ENCODE data around the gene FERMT3.

The FERMT3 gene

DNA sequence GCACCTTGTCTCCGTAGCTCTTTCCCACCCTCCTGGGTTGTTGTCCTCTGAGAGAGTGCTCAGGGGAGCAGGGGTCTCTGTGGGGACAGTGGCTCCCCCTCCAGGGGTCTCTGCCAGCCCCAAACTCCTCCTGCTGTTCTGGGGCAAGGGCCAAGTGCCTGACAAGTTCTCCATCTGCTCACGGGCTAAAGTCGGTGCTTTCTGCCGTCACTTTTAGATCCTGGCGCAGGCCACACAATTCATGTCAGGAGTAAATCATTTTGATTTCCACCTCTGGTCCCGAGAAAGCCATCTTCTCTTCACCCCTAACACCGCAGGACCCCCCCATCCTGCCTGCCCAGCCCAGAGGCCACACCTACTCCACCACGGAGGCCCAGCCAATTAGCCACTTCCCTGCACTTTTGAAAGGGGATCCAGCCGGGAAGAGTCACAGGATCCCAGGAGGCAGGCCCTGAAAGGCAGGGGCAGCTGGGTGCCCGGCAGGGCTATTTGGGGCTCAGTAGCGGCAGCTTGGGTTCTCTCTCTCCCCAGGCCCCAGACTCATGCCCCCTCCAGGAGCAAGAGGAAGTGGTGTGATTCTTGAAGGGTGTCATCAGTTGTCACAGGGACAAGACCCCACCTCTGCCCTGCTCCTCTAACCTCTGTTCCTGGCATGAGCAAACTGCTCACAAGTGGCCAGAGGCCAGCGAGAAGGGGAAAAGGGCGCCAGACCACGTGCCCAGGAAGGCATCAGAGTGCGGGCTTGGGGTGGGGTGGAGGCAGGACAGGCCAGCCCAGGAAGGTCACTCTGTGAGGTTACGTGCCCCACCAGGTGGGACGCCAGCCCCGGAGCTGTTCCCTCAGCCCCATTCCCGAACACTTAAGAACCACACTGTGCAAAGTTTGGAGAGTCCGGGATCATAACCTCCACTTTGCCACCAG, 41.9 kb upstream of the FERMT3 start:
- Histone ChIP-seq H3K4me3 (ENCODE audit: low read depth, low read length) (peak overlapping the region; percentile 69), H3K9me3 (ENCODE audit: severe bottlenecking) (no peaks in the 10 kb centered on the region), H3K27me3 (ENCODE audit: insufficient read depth, low read depth, severe bottlenecking) (no peaks in the 10 kb centered on the region), H3K36me3 (peaks cover 18% of the 10 kb centered on the region), H3K27ac (peak overlapping the region; percentile 9; the same call in 1 of the 2 replicates)
- DNase-seq = no peak
- TF ChIP-seq, protein P1, sequence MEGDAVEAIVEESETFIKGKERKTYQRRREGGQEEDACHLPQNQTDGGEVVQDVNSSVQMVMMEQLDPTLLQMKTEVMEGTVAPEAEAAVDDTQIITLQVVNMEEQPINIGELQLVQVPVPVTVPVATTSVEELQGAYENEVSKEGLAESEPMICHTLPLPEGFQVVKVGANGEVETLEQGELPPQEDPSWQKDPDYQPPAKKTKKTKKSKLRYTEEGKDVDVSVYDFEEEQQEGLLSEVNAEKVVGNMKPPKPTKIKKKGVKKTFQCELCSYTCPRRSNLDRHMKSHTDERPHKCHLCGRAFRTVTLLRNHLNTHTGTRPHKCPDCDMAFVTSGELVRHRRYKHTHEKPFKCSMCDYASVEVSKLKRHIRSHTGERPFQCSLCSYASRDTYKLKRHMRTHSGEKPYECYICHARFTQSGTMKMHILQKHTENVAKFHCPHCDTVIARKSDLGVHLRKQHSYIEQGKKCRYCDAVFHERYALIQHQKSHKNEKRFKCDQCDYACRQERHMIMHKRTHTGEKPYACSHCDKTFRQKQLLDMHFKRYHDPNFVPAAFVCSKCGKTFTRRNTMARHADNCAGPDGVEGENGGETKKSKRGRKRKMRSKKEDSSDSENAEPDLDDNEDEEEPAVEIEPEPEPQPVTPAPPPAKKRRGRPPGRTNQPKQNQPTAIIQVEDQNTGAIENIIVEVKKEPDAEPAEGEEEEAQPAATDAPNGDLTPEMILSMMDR (IDR thresholded peaks at IDR 0.05; ENCODE audit: low read depth, low read length) = no peak

DNA sequence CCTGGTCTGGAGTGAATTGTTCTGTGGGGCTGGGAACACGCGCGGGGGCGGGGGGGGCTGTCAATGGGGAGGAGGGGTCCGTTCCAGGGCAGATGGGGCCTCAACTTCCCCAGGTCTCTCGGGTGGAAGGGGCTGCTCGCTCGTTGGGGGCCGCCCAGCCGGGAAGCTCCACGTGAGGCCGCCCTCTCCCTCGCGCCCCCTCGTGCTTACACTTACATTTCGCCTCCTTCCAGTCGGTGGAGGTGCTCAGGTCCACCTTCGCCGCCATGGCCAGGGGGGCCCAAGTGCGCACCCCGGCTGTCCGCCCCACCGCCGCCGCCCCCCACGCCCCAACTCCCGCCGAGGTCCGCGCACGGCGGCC, 41.1 kb upstream of the FERMT3 start:
- peak overlapping the region; percentile 79 for H3K27ac ChIP-seq

DNA sequence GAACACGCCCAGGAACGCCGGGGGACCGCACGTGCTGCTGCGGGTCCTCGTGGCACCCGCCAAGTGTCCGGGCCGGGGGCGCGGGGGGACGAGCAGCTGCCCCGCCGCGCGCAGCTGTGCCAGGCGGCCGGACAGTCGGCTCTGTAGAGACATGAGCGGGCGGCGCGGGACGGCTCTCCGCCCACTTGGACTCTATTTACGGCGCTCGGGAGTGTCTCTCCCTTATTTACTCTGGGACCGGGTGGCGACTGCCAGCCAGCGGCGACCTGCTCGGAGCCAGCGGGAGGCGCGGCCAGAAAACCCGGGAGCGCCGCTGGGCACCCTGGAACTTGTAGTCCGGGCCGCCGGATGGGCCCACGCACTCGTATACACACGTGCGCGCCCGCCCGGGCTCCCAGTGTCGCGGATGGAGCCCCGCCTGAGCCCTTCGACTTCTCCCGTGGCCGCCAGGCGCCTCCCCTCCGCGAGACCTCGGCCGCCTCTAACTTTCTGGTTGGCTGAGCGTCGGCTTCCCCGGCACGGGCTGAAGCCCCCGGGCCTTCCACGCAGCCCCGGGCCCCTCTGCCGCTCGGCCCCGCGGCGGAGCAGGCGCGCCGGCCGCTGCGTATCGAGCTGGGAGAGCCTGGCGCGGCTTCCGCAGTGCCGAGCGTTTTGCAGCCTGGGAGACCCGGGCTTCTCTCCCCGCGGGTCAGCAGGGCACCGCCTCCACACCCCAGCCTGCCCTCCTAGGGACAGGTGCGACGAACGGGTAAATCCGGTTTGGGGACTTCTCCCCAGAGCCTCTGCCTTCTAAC, 40.5 kb upstream of the FERMT3 start, which contains the start of gene MACROD1:
Gene MACROD1 (minus strand): TSS at position 272 of the 794 bp plus-strand sequence. CDS start 119 bp downstream, at position 153.
- H3K9me3 ChIP-seq (ENCODE audit: severe bottlenecking) = no peaks in the 10 kb centered on the region
- H3K36me3 ChIP-seq = peaks cover 15% of the 10 kb centered on the region
- DNase-seq = peak; percentile 90
- peak within 1 kb of the TSS; percentile 69 for H3K4me3 ChIP-seq (ENCODE audit: low read depth, low read length)
- TF ChIP-seq, protein P1 (IDR thresholded peaks at IDR 0.05; ENCODE audit: low read depth, low read length) = no peak
- no peaks in the 10 kb centered on the region for H3K27me3 ChIP-seq (ENCODE audit: insufficient read depth, low read depth, severe bottlenecking)
- H3K27ac ChIP-seq = peak within 1 kb of the TSS; percentile 79

More for the DNA sequence above, 41.1 kb upstream of the FERMT3 start:
- H3K36me3 ChIP-seq = peaks cover 18% of the 10 kb centered on the region
- peak overlapping the region; percentile 69 for H3K4me3 ChIP-seq (ENCODE audit: low read depth, low read length)
- TF ChIP-seq, protein P1 (IDR thresholded peaks at IDR 0.05; ENCODE audit: low read depth, low read length) = peak; percentile 40
- no peaks in the 10 kb centered on the region for H3K9me3 ChIP-seq (ENCODE audit: severe bottlenecking)
- DNase-seq = no peak
- no peaks in the 10 kb centered on the region for H3K27me3 ChIP-seq (ENCODE audit: insufficient read depth, low read depth, severe bottlenecking)

DNA sequence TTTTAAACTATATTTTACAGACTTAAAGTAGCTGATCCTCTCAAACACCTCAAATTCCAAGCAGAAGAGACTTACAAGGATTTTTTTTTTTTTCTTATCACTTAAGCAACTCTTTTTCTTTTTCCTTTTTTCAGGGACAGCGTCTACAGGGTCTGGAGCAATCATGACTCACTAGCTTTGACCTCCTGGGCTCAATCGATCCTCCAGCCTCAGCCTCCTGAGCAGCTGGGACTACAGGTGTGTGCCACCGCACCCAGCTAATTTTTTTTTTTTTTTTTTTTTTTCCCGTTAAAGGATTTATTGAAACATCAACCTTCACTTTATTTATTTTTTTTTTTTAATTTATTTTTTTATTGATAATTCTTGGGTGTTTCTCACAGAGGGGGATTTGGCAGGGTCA, 36.1 kb upstream of the FERMT3 start:
- H3K27me3 ChIP-seq (ENCODE audit: insufficient read depth, low read depth, severe bottlenecking) = no peaks in the 10 kb centered on the region
- no peak for DNase-seq
- peaks cover 5% of the 10 kb centered on the region for H3K9me3 ChIP-seq (ENCODE audit: severe bottlenecking)
- H3K27ac ChIP-seq = peak overlapping the region; percentile 81
- H3K4me3 ChIP-seq (ENCODE audit: low read depth, low read length) = no peak overlapping the region
- no peaks in the 10 kb centered on the region; the same call in 1 of the 2 replicates for H3K36me3 ChIP-seq
- TF ChIP-seq, protein P1 (IDR thresholded peaks at IDR 0.05; ENCODE audit: low read depth, low read length) = no peak

DNA sequence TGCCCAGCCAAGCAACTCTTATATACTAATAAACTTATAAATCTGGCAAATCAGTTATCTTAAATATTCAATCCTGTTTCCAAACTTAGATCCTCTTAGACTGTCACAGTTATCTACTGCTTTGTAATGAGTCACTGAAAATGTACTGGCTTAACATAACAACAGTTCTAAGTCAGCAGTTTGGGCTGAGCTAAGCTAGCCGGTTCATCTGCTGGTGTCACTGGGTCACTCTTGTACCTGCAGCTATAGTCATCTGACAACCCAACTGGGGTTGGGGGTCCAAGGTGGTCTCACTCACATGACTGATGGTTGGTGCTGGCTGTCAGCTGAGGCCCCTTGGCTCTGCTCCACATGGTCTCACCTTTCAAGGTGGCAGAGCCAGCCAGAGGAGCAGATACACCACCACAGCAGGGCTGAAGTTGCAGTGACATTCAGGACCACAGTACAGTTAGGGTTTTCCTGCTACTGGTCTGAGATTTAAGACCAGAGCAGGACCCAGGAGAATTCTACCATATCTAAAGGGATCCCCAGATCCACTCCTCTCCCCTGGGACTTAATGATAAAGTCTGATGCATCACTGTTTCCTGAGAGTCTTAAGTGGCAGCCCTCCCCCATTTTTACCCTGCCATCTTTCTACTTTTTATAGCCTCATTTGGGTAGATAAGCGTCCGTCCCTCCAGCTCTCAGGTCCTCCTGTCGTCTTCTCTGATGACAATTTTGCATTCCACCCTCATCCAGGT, 32.7 kb upstream of the FERMT3 start:
- H3K9me3 ChIP-seq (ENCODE audit: severe bottlenecking) = peaks cover 5% of the 10 kb centered on the region
- DNase-seq = no peak
- H3K36me3 ChIP-seq = no peaks in the 10 kb centered on the region; the same call in 1 of the 2 replicates
- H3K4me3 ChIP-seq (ENCODE audit: low read depth, low read length) = no peak overlapping the region
- TF ChIP-seq, protein P1 (IDR thresholded peaks at IDR 0.05; ENCODE audit: low read depth, low read length) = no peak
- H3K27me3 ChIP-seq (ENCODE audit: insufficient read depth, low read depth, severe bottlenecking) = no peaks in the 10 kb centered on the region
- H3K27ac ChIP-seq = no peak overlapping the region

Measured in WERI-Rb-1 (cell line).